Osteoblast (primary cell): ENCODE measurements around the gene PAK4. TPM values are rescaled to one million over a fixed set of nuclear protein-coding genes. Genes with fewer than 3 reads are reported as not detected.

ENCODE experiments used
- DNase-seq: peaks from one replicate; pipeline ENCODE4 v3.0.0; 2011; ENCODE audit warnings: low spot score, mixed read lengths; ENCODE audit not compliant: insufficient read length; ENCODE audit errors: missing footprints
- H2AFZ ChIP-seq: 2 replicates; pipeline ENCODE4 v1.6.0; 2011; ENCODE audit warnings: mild to moderate bottlenecking, low read length
- H3K27ac ChIP-seq: 2 replicates; pipeline ENCODE4 v1.5.1; 2011; ENCODE audit warnings: mild to moderate bottlenecking, low read depth, low read length, moderate library complexity
- H3K27me3 ChIP-seq: 2 replicates; pipeline ENCODE4 v1.6.0; 2012; ENCODE audit warnings: mild to moderate bottlenecking, control low read depth, inconsistent platforms, low read length, moderate library complexity; ENCODE audit not compliant: insufficient read depth
- H3K36me3 ChIP-seq: 2 replicates; pipeline ENCODE4 v1.5.1; 2011; ENCODE audit warnings: mild to moderate bottlenecking, low read length, control low read depth, moderate library complexity; ENCODE audit not compliant: insufficient read depth
- H3K4me1 ChIP-seq: 2 replicates; pipeline ENCODE4 v1.5.1; 2011; ENCODE audit warnings: mild to moderate bottlenecking, low read length, control low read depth, moderate library complexity; ENCODE audit not compliant: insufficient read depth
- H3K4me2 ChIP-seq: 2 replicates; pipeline ENCODE4 v1.6.0; 2011; ENCODE audit warnings: mild to moderate bottlenecking, low read length; ENCODE audit not compliant: insufficient read depth
- H3K4me3 ChIP-seq: fragments of 200-600 bp; sonication (generic); 3 replicates; pipeline ENCODE4 v1.5.1; 2012; ENCODE audit warnings: mild to moderate bottlenecking, low read length, inconsistent platforms; ENCODE audit not compliant: insufficient read depth
- H3K79me2 ChIP-seq: 2 replicates; pipeline ENCODE4 v1.6.0; 2012; ENCODE audit warnings: mild to moderate bottlenecking, low read length, control low read depth, inconsistent platforms; ENCODE audit not compliant: insufficient read depth
- H3K9me3 ChIP-seq: 2 replicates; pipeline ENCODE4 v1.5.1; 2011; ENCODE audit warnings: low read depth, low read length, control low read depth
- H4K20me1 ChIP-seq: 2 replicates; pipeline ENCODE4 v1.6.0; 2012; ENCODE audit warnings: mild to moderate bottlenecking, low read length, control low read depth; ENCODE audit not compliant: insufficient read depth
- CTCF ChIP-seq: IDR thresholded peaks from 2 replicates; pipeline ENCODE4 v1.5.1; 2011; ENCODE audit warnings: mild to moderate bottlenecking, low read depth, low read length, moderate library complexity; ENCODE audit errors: extremely low read depth
- total RNA-seq: library from RNA; depleted of rRNA; stranded (reverse); fragments of >200 nt; gene quantifications from 2 replicates; pipeline ENCODE4 v1.2.3, GENCODE V29; 2012

Gene PAK4
- total RNA-seq, 1 donor, result 9.4 TPM

- Histone ChIP-seq H4K20me1 (peaks cover 63% of the 10 kb centered on the region), H3K4me1 (peaks cover 21% of the 10 kb centered on the region), H3K27me3 (no peaks in the 10 kb centered on the region), H3K79me2 (peaks cover 99% of the 10 kb centered on the region), H3K9me3 (no peaks in the 10 kb centered on the region), H3K36me3 (no peaks in the 10 kb centered on the region), H3K27ac (no peak overlapping the region), H3K4me3 (no peak overlapping the region), H2AFZ (no peak overlapping the region), H3K4me2 (no peak overlapping the region)
- no peak for TF ChIP-seq CTCF
- no peak for DNase-seq
Measured at GRCh38 chr19:39130337-39131254, 5.0 kb downstream of the PAK4 start.

- Histone ChIP-seq H4K20me1 (peaks cover 69% of the 10 kb centered on the region), H3K27ac (no peak overlapping the region)
Measured at GRCh38 chr19:39131255-39131755, 5.7 kb downstream of the PAK4 start.

GRCh38 chr19:39132344-39132969, 6.9 kb downstream of the PAK4 start:
- H3K4me2 ChIP-seq, result no peak overlapping the region
- H3K27ac ChIP-seq, result no peak overlapping the region
- peaks cover 71% of the 10 kb centered on the region for H4K20me1 ChIP-seq

More at GRCh38 chr19:39131255-39131755, 5.7 kb downstream of the PAK4 start:
- DNase-seq, result no peak
- H3K4me3 ChIP-seq, result no peak overlapping the region
- no peak overlapping the region for H3K4me2 ChIP-seq
- H3K36me3 ChIP-seq, result no peaks in the 10 kb centered on the region
- peaks cover 99% of the 10 kb centered on the region for H3K79me2 ChIP-seq
- TF ChIP-seq CTCF, result no peak
- peaks cover 21% of the 10 kb centered on the region for H3K4me1 ChIP-seq
- no peaks in the 10 kb centered on the region for H3K27me3 ChIP-seq
- no peak overlapping the region for H2AFZ ChIP-seq
- no peaks in the 10 kb centered on the region for H3K9me3 ChIP-seq

More at GRCh38 chr19:39132344-39132969, 6.9 kb downstream of the PAK4 start:
- Histone ChIP-seq H3K4me3 (no peak overlapping the region), H3K27me3 (no peaks in the 10 kb centered on the region), H3K4me1 (peaks cover 11% of the 10 kb centered on the region), H3K36me3 (no peaks in the 10 kb centered on the region), H2AFZ (no peak overlapping the region), H3K9me3 (no peaks in the 10 kb centered on the region), H3K79me2 (peaks cover 99% of the 10 kb centered on the region)
- TF ChIP-seq CTCF, result no peak
- peak; percentile 73 for DNase-seq
